ENCODE results near the gene MEIS1. TPM values are rescaled to one million over a fixed set of nuclear protein-coding genes. Genes with fewer than 3 reads are reported as not detected.

Gene MEIS1
- 5.4 and 14.3 TPM in 2 replicates for total RNA-seq (2014; rRNA removed; shearing (Covaris generic))
- 6.1 and 7.3 TPM in 2 replicates for total RNA-seq (2022)
- Bru-seq, nascent RNA: percentile 50 among the genes with signal in this experiment
- BruChase-seq, experiment 1, labeled RNA remaining after a 6-hour chase: percentile 35 among the genes with signal in this experiment
- percentile 36 among the genes with signal in this experiment for BruChase-seq, experiment 2, labeled RNA remaining after a 2-hour chase
- long read RNA-seq, partial matches to known transcripts: 2 of 3 reads
- long read RNA-seq, other reads (novel, unspliced or antisense): 1 of 3 reads

DNA sequence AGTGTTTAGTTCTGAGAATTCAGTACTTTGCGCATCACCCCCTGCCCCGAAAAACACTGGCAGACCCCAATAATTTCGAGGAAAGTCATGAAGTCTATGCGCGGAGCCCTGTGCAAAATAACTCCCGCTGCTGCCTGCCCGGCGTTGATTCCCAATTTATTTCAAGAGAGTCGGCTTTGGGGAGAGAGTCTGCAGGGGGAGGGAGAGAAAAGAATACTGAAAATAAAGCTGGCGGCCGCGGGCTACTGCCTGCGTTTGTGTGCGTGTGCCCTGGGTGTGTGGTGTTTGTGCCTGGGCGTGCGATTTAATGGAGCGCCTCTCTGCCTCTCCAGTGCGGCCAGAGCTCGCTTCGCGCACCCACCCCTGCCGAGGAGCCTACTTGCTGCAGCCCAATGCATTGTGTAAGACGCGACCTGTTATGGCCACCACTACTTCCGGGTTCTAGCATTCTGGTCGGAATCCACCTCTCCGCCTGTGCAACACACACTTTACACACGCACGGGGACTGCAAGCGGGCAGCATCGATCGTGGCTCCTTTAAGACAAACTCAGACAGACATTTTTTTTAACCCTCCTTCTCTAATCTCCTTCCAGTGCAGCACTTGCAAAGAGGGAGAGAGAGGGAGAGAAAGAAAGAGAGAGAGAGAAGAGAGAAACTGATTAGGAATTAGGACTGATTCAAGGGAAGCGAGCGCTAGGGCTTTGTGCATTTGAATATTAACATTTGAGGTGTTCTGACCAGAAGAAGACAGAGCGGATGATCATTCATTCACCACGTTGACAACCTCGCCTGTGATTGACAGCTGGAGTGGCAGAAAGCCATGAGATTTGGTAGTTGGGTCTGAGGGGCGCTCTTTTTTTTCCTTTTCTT, at the start of gene MEIS1:
Gene MEIS1, plus strand, starts transcription at position 447 of the 870 bp plus-strand sequence. CDS start 732 bp downstream, outside the sequence.
- TF ChIP-seq, protein P1, sequence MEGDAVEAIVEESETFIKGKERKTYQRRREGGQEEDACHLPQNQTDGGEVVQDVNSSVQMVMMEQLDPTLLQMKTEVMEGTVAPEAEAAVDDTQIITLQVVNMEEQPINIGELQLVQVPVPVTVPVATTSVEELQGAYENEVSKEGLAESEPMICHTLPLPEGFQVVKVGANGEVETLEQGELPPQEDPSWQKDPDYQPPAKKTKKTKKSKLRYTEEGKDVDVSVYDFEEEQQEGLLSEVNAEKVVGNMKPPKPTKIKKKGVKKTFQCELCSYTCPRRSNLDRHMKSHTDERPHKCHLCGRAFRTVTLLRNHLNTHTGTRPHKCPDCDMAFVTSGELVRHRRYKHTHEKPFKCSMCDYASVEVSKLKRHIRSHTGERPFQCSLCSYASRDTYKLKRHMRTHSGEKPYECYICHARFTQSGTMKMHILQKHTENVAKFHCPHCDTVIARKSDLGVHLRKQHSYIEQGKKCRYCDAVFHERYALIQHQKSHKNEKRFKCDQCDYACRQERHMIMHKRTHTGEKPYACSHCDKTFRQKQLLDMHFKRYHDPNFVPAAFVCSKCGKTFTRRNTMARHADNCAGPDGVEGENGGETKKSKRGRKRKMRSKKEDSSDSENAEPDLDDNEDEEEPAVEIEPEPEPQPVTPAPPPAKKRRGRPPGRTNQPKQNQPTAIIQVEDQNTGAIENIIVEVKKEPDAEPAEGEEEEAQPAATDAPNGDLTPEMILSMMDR (conservative IDR thresholded peaks at IDR 0.05; ENCODE audit: low read length): no peak
- TF ChIP-seq EZH2phosphoT487 (IDR thresholded peaks at IDR 0.05; ENCODE audit: borderline replicate concordance, low read depth, low read length): no peak
- Histone ChIP-seq H3K4me1 (ENCODE audit: insufficient read depth, low read length, poor library complexity, severe bottlenecking) (peaks cover 25% of the 10 kb centered on the region), H3K4me2 (ENCODE audit: low read length) (peak within 1 kb of the TSS; percentile 93), H3K79me2 (ENCODE audit: insufficient read depth, low read depth, low read length) (no peaks in the 10 kb centered on the region), H2AFZ (ENCODE audit: low read length) (peak within 1 kb of the TSS; percentile 99), H3K27ac (ENCODE audit: low read depth, low read length, poor library complexity, severe bottlenecking) (peak within 1 kb of the TSS; percentile 60), H3K4me3 (ENCODE audit: low read depth, low read length, poor library complexity, severe bottlenecking) (peak within 1 kb of the TSS; percentile 77), H3K9me3 (ENCODE audit: low read length) (no peaks in the 10 kb centered on the region), H3K36me3 (ENCODE audit: insufficient read depth, low read length) (no peaks in the 10 kb centered on the region), H4K20me1 (ENCODE audit: insufficient read depth, low read length) (no peaks in the 10 kb centered on the region), H3K9me2 (ENCODE audit: insufficient read depth, low read length) (no peaks in the 10 kb centered on the region)
- DNase-seq (ENCODE audit: low spot score): peak; percentile 92
- POLR2A ChIA-PET: interaction anchor here (0.5 to 1.3 kb wide), 3 partner anchors 33 to 1227 kb away, joined by 3 read pairs; no protein-coding TSS in a partner anchor
- TSS peak; percentile 90 for BruUV-seq (replicated peaks)
- CTCF ChIA-PET (ENCODE audit: unreplicated experiment): no interaction called here
- intact Hi-C loops (cut with micrococcal nuclease; ENCODE audit: unreplicated experiment): loop anchor here (2.0 to 10.0 kb wide), 5 partner anchors 130 to 1600 kb away; no protein-coding TSS in a partner anchor

DNA sequence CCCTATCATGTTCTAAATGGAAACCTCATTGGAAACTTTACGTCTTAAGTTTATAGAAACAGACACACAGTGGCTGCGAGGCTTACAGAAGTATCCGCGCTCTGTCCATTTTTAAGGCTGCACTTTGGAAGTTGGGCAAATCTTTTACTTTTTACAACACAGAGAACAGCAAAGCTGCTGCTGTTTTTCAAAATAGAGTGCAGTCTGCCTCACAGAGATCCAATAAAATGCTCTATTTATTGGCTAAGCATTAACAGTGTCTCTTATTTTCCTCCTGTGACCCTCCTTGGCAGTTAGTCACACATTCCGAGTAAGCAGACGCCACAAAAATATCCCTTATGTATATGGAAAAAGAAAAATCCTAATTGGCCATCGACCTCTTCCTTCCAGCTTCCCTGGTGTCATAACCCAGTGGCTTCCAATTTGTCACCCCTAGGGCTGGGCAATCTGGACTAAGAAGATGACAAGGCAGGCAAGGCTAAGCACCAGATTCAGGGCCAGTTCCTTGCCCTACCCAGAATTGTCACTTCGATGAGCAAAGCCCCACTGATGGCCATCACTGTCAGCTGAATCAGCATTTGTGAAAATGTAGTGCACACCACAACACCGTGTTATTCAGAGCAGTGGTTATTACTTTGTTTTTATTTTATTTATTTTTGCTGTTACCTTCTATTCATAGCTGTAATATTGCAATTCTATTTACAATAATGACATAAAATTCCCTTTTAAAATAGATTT, 47.7 kb upstream of the MEIS1 start:
- BruUV-seq (replicated peaks): no TSS peak
- H3K9me3 ChIP-seq (ENCODE audit: low read length): no peaks in the 10 kb centered on the region
- no peak overlapping the region for H2AFZ ChIP-seq (ENCODE audit: low read length)
- H3K9me2 ChIP-seq (ENCODE audit: insufficient read depth, low read length): no peaks in the 10 kb centered on the region
- ChIA-PET POLR2A (interaction anchor here (1.4 kb wide), 1 partner anchor 14 kb away, joined by 6 read pairs; no protein-coding TSS in a partner anchor), CTCF (ENCODE audit: unreplicated experiment) (no interaction called here)
- H3K27ac ChIP-seq (ENCODE audit: low read depth, low read length, poor library complexity, severe bottlenecking): no peak overlapping the region
- H3K4me3 ChIP-seq (ENCODE audit: low read depth, low read length, poor library complexity, severe bottlenecking): no peak overlapping the region
- H3K4me2 ChIP-seq (ENCODE audit: low read length): no peak overlapping the region
- no peak for DNase-seq (ENCODE audit: low spot score)
- no peaks in the 10 kb centered on the region for H3K36me3 ChIP-seq (ENCODE audit: insufficient read depth, low read length)
- no peaks in the 10 kb centered on the region for H4K20me1 ChIP-seq (ENCODE audit: insufficient read depth, low read length)
- no peaks in the 10 kb centered on the region for H3K4me1 ChIP-seq (ENCODE audit: insufficient read depth, low read length, poor library complexity, severe bottlenecking)
- TF ChIP-seq, protein P1 (conservative IDR thresholded peaks at IDR 0.05; ENCODE audit: low read length): no peak
- no peak for TF ChIP-seq EZH2phosphoT487 (IDR thresholded peaks at IDR 0.05; ENCODE audit: borderline replicate concordance, low read depth, low read length)
- H3K79me2 ChIP-seq (ENCODE audit: insufficient read depth, low read depth, low read length): no peaks in the 10 kb centered on the region
- intact Hi-C loops (cut with micrococcal nuclease; ENCODE audit: unreplicated experiment): no loop called here
